H9 (cell line): ENCODE data around the gene ZBTB12. TPM values are rescaled to one million over a fixed set of nuclear protein-coding genes. Genes with fewer than 3 reads are reported as not detected.

Experiments
- DNase-seq: peaks from one replicate; pipeline ENCODE4 v3.0.0-alpha.2; 2017
- H2AFZ ChIP-seq: one replicate; pipeline ENCODE4 v1.6.1; 2013; ENCODE audit warnings: mild to moderate bottlenecking, low read length, control low read depth, moderate library complexity
- H2AK5ac ChIP-seq: 2 replicates; pipeline ENCODE4 v1.6.1; 2013; ENCODE audit warnings: low read length, control low read depth, mixed read lengths; ENCODE audit not compliant: insufficient read length
- H2BK120ac ChIP-seq: one replicate; pipeline ENCODE4 v1.6.1; 2013; ENCODE audit warnings: low read depth, mild to moderate bottlenecking, low read length, control low read depth, inconsistent platforms; ENCODE audit not compliant: poor library complexity, severe bottlenecking
- H2BK12ac ChIP-seq: 2 replicates; pipeline ENCODE4 v1.6.1; 2013; ENCODE audit warnings: low read length, control low read depth, mixed read lengths, low read depth; ENCODE audit not compliant: insufficient read length
- H2BK15ac ChIP-seq: 2 replicates; pipeline ENCODE4 v1.6.1; 2013; ENCODE audit warnings: low read depth, low read length, control low read depth
- H2BK20ac ChIP-seq: one replicate; pipeline ENCODE4 v1.6.1; 2013; ENCODE audit warnings: low read depth, mild to moderate bottlenecking, low read length, control low read depth, inconsistent platforms; ENCODE audit not compliant: poor library complexity, severe bottlenecking
- H2BK5ac ChIP-seq: 2 replicates; pipeline ENCODE4 v1.6.1; 2013; ENCODE audit warnings: low read length, control low read depth, mixed read lengths; ENCODE audit not compliant: insufficient read length
- H3K14ac ChIP-seq: 2 replicates; pipeline ENCODE4 v1.6.1; 2013; ENCODE audit warnings: low read length, control low read depth; ENCODE audit not compliant: insufficient read depth
- H3K18ac ChIP-seq: 2 replicates; pipeline ENCODE4 v1.6.1; 2013; ENCODE audit warnings: low read depth, mild to moderate bottlenecking, mixed read lengths, low read length, control low read depth; ENCODE audit not compliant: insufficient read length
- H3K23ac ChIP-seq: 2 replicates; pipeline ENCODE4 v1.6.1; 2013; ENCODE audit warnings: low read length, control low read depth, mixed read lengths, low read depth; ENCODE audit not compliant: insufficient read length
- H3K23me2 ChIP-seq: 2 replicates; pipeline ENCODE4 v1.6.1; 2013; ENCODE audit warnings: low read depth, mild to moderate bottlenecking, mixed read lengths, low read length, control low read depth; ENCODE audit not compliant: insufficient read length, poor library complexity, severe bottlenecking
- H3K27ac ChIP-seq: 2 replicates; pipeline ENCODE4 v1.5.1; 2013; ENCODE audit warnings: low read length, control low read depth, mixed read lengths, low read depth; ENCODE audit not compliant: insufficient read length
- H3K27me3 ChIP-seq: 2 replicates; pipeline ENCODE4 v1.6.1; 2013; ENCODE audit warnings: low read length, control low read depth, inconsistent platforms; ENCODE audit not compliant: insufficient read depth
- H3K4ac ChIP-seq: 2 replicates; pipeline ENCODE4 v1.6.1; 2013; ENCODE audit warnings: low read depth, mild to moderate bottlenecking, control low read depth, inconsistent platforms, low read length, moderate library complexity
- H3K4me1 ChIP-seq: 2 replicates; pipeline ENCODE4 v1.6.1; 2013; ENCODE audit warnings: low read length, control low read depth, inconsistent platforms; ENCODE audit not compliant: insufficient read depth
- H3K4me2 ChIP-seq: 2 replicates; pipeline ENCODE4 v1.6.1; 2013; ENCODE audit warnings: low read length, control low read depth, mixed read lengths; ENCODE audit not compliant: insufficient read length, insufficient read depth
- H3K56ac ChIP-seq: 2 replicates; pipeline ENCODE4 v1.6.1; 2013; ENCODE audit warnings: low read depth, mild to moderate bottlenecking, mixed read lengths, low read length, control low read depth; ENCODE audit not compliant: insufficient read length
- H3K79me1 ChIP-seq: 2 replicates; pipeline ENCODE4 v1.6.1; 2013; ENCODE audit warnings: low read depth, mild to moderate bottlenecking, moderate library complexity, low read length, control low read depth, inconsistent platforms; ENCODE audit not compliant: insufficient read depth, poor library complexity, severe bottlenecking
- H3K79me2 ChIP-seq: 2 replicates; pipeline ENCODE4 v1.6.1; 2013; ENCODE audit warnings: low read length, control low read depth, inconsistent platforms; ENCODE audit not compliant: insufficient read depth
- H3K9ac ChIP-seq: 2 replicates; pipeline ENCODE4 v1.6.1; 2013; ENCODE audit warnings: low read length, control low read depth, mixed read lengths; ENCODE audit not compliant: insufficient read length; ENCODE audit errors: extremely low read depth
- H3K9me3 ChIP-seq: one replicate; pipeline ENCODE4 v1.6.1; 2013; ENCODE audit warnings: low read depth, low read length, inconsistent platforms; ENCODE audit not compliant: control insufficient read depth
- H3T11ph ChIP-seq: one replicate; pipeline ENCODE4 v1.6.1; 2013; ENCODE audit warnings: mild to moderate bottlenecking, low read length, control low read depth, inconsistent platforms
- H4K20me1 ChIP-seq: one replicate; pipeline ENCODE4 v1.6.1; 2013; ENCODE audit not compliant: control insufficient read depth, insufficient read length, insufficient read depth
- H4K5ac ChIP-seq: 2 replicates; pipeline ENCODE4 v1.6.1; 2013; ENCODE audit warnings: low read depth, mild to moderate bottlenecking, mixed read lengths, low read length, control low read depth; ENCODE audit not compliant: insufficient read length
- H4K8ac ChIP-seq: replicated peaks from 2 replicates; pipeline ENCODE4 v1.6.1; 2013; ENCODE audit warnings: low read length, control low read depth, mixed read lengths, low read depth; ENCODE audit not compliant: insufficient read length
- H4K91ac ChIP-seq: 2 replicates; pipeline ENCODE4 v1.6.1; 2013; ENCODE audit warnings: low read depth, mild to moderate bottlenecking, moderate library complexity, mixed read lengths, low read length, control low read depth; ENCODE audit not compliant: insufficient read length
- H3K27ac Mint-ChIP-seq, 3 experiments: 2 replicates in 2 of 3; 3 replicates in 1 of 3; pipeline ENCODE4 v1.8.0; 2020 to 2021; ENCODE audit warnings: mixed read lengths in 3 of 3, mild to moderate bottlenecking in 1 of 3, moderate library complexity in 1 of 3
- H3K27me3 Mint-ChIP-seq: 2 replicates; pipeline ENCODE4 v1.8.0; 2021; ENCODE audit warnings: low read depth, mild to moderate bottlenecking, moderate library complexity, mixed read lengths
- H3K36me3 Mint-ChIP-seq, 3 experiments: 2 replicates in 2 of 3; 3 replicates in 1 of 3; pipeline ENCODE4 v1.8.0; 2020 to 2021; ENCODE audit warnings: low read depth in 3 of 3, mixed read lengths in 3 of 3; ENCODE audit not compliant: insufficient read depth in 1 of 3
- H3K4me1 Mint-ChIP-seq, 2 experiments: 2 replicates each; pipeline ENCODE4 v1.8.0; 2020; ENCODE audit warnings: mixed read lengths in 2 of 2
- H3K4me3 Mint-ChIP-seq, 2 experiments: 2 replicates in 1 of 2; 3 replicates in 1 of 2; pipeline ENCODE4 v1.8.0; 2020 to 2021; ENCODE audit warnings: mild to moderate bottlenecking in 2 of 2, mixed read lengths in 2 of 2, moderate library complexity in 1 of 2
- H3K9me3 Mint-ChIP-seq, 2 experiments: 2 replicates in 1 of 2; 3 replicates in 1 of 2; pipeline ENCODE4 v1.8.0; 2020; ENCODE audit warnings: mild to moderate bottlenecking in 2 of 2, mixed read lengths in 2 of 2, moderate library complexity in 1 of 2
- CTCF ChIP-seq: fragments of 200-600 bp; sonication (generic); conservative IDR thresholded peaks from 3 replicates; pipeline ENCODE4 v1.8.0; 2021; ENCODE audit warnings: antibody characterized with exemption, mild to moderate bottlenecking
- WGBS: extraction: QIAGEN DNeasy Blood & Tissue Kit; methylation state at CpG from one replicate; pipeline ENCODE4 v1.1.7; 2013; ENCODE audit warnings: missing lambda C conversion rate, low lambda C conversion rate, mixed read lengths; ENCODE audit not compliant: insufficient read length; ENCODE audit errors: extremely low coverage; 5-methylcytosine and 5-hydroxymethylcytosine counted together
- total RNA-seq: library from RNA; stranded (reverse); gene quantifications from 2 replicates; pipeline ENCODE4 v1.2.1, GENCODE V29; 2021

ZBTB12 gene
- total RNA-seq, 1 experiment from 2014 or later: 31.0 TPM

- Mint-ChIP-seq H3K9me3 (no peaks in the 10 kb centered on the region), H3K27ac (no peak overlapping the region), H3K4me1 (no peaks in the 10 kb centered on the region), H3K4me3 (no peak overlapping the region), H3K27me3 (no peaks in the 10 kb centered on the region), H3K36me3 (peaks cover 66 to 96% (median 92%) of the 10 kb centered on the region in 3 experiments; a peak in 6 of 7 replicates)
- no peak for DNase-seq
- no peak overlapping the region for H3K56ac ChIP-seq
- no peak overlapping the region for H4K91ac ChIP-seq
- no peak overlapping the region for H3K18ac ChIP-seq
- no peak overlapping the region for H3K23ac ChIP-seq
- H4K20me1 ChIP-seq: no peaks in the 10 kb centered on the region
- no peak overlapping the region for H2BK5ac ChIP-seq
- TF ChIP-seq CTCF: no peak
- no peak overlapping the region for H4K8ac ChIP-seq
- no peak overlapping the region for H2BK15ac ChIP-seq
- no peak overlapping the region for H2AK5ac ChIP-seq
- no peaks in the 10 kb centered on the region for H3K9me3 ChIP-seq
- no peak overlapping the region for H3T11ph ChIP-seq
- H2BK20ac ChIP-seq: no peak overlapping the region
- no peaks in the 10 kb centered on the region for H3K4me1 ChIP-seq
- no peak overlapping the region for H3K27ac ChIP-seq
- no peak overlapping the region for H3K4ac ChIP-seq
- no peak overlapping the region for H2AFZ ChIP-seq
- no peak overlapping the region for H4K5ac ChIP-seq
- H3K27me3 ChIP-seq: no peaks in the 10 kb centered on the region
- H2BK12ac ChIP-seq: no peak overlapping the region
- H3K9ac ChIP-seq: no peak overlapping the region
- no peaks in the 10 kb centered on the region for H3K23me2 ChIP-seq
- no peak overlapping the region for H3K4me2 ChIP-seq
- no peak overlapping the region for H3K14ac ChIP-seq
- no peak overlapping the region for H2BK120ac ChIP-seq
- no CpG with 5 or more reads among the region's 18 CpGs for WGBS
- no peaks in the 10 kb centered on the region for H3K79me1 ChIP-seq
- no peaks in the 10 kb centered on the region for H3K79me2 ChIP-seq
These were observed 15.3 kb downstream of the ZBTB12 start for GRCh38 chr6:31886541-31886991.
